Measurements from ENCODE around the gene RAB5A.

The RAB5A gene

GRCh38 chr3:20007960-20008359 is 61.1 kb downstream of the RAB5A start:
- TF ChIP-seq FOXP2 (optimal IDR thresholded peaks at IDR 0.05; ENCODE audit: borderline replicate concordance, extremely low read depth, extremely low read length, insufficient read depth) (no peak), TAF1 (IDR thresholded peaks at IDR 0.05; ENCODE audit: borderline replicate concordance, insufficient read depth, low read length) (no peak), REST (IDR thresholded peaks at IDR 0.05; ENCODE audit: insufficient read depth in 1 of 2, low read depth in 2 of 2, low read length in 2 of 2) (no peak), SIN3A (IDR thresholded peaks at IDR 0.05; ENCODE audit: borderline replicate concordance, insufficient read depth, low read length) (no peak), POLR2AphosphoS5 (IDR thresholded peaks at IDR 0.05; ENCODE audit: low read depth, low read length) (no peak)

- TF ChIP-seq TAF1 (IDR thresholded peaks at IDR 0.05; ENCODE audit: borderline replicate concordance, insufficient read depth, low read length) (no peak), SIN3A (IDR thresholded peaks at IDR 0.05; ENCODE audit: borderline replicate concordance, insufficient read depth, low read length) (no peak), REST (IDR thresholded peaks at IDR 0.05; ENCODE audit: insufficient read depth in 1 of 2, low read depth in 2 of 2, low read length in 2 of 2) (no peak), FOXP2 (optimal IDR thresholded peaks at IDR 0.05; ENCODE audit: borderline replicate concordance, extremely low read depth, extremely low read length, insufficient read depth) (no peak)
These were observed 61.7 kb downstream of the RAB5A start for GRCh38 chr3:20008646-20009045.

- no peak for TF ChIP-seq FOXP2 (optimal IDR thresholded peaks at IDR 0.05; ENCODE audit: borderline replicate concordance, extremely low read depth, extremely low read length, insufficient read depth)
- TF ChIP-seq SIN3A (IDR thresholded peaks at IDR 0.05; ENCODE audit: borderline replicate concordance, insufficient read depth, low read length): no peak
- TF ChIP-seq REST (IDR thresholded peaks at IDR 0.05; ENCODE audit: insufficient read depth in 1 of 2, low read depth in 2 of 2, low read length in 2 of 2): no peak
- no peak for TF ChIP-seq POLR2AphosphoS5 (IDR thresholded peaks at IDR 0.05; ENCODE audit: low read depth, low read length)
- no peak for TF ChIP-seq TAF1 (IDR thresholded peaks at IDR 0.05; ENCODE audit: borderline replicate concordance, insufficient read depth, low read length)
These were observed 65.3 kb downstream of the RAB5A start, which contains the start of gene PP2D1 for GRCh38 chr3:20012164-20012563. PP2D1 (minus strand) TSS chr3:20012264; CDS start chr3:20012072, 192 bp downstream.

GRCh38 chr3:20013396-20013795 is 66.5 kb downstream of the RAB5A start:
- no peak for TF ChIP-seq SIN3A (IDR thresholded peaks at IDR 0.05; ENCODE audit: borderline replicate concordance, insufficient read depth, low read length)
- TF ChIP-seq TAF1 (IDR thresholded peaks at IDR 0.05; ENCODE audit: borderline replicate concordance, insufficient read depth, low read length): no peak
- no peak for TF ChIP-seq POLR2AphosphoS5 (IDR thresholded peaks at IDR 0.05; ENCODE audit: low read depth, low read length)
- TF ChIP-seq REST (IDR thresholded peaks at IDR 0.05; ENCODE audit: insufficient read depth in 1 of 2, low read depth in 2 of 2, low read length in 2 of 2): no peak
- TF ChIP-seq FOXP2 (optimal IDR thresholded peaks at IDR 0.05; ENCODE audit: borderline replicate concordance, extremely low read depth, extremely low read length, insufficient read depth): no peak

GRCh38 chr3:20015525-20015924 is 68.6 kb downstream of the RAB5A start:
- TF ChIP-seq POLR2AphosphoS5 (IDR thresholded peaks at IDR 0.05; ENCODE audit: low read depth, low read length): no peak
- no peak for TF ChIP-seq SIN3A (IDR thresholded peaks at IDR 0.05; ENCODE audit: borderline replicate concordance, insufficient read depth, low read length)
- TF ChIP-seq FOXP2 (optimal IDR thresholded peaks at IDR 0.05; ENCODE audit: borderline replicate concordance, extremely low read depth, extremely low read length, insufficient read depth): no peak
- no peak for TF ChIP-seq TAF1 (IDR thresholded peaks at IDR 0.05; ENCODE audit: borderline replicate concordance, insufficient read depth, low read length)
- TF ChIP-seq REST (IDR thresholded peaks at IDR 0.05; ENCODE audit: insufficient read depth in 1 of 2, low read depth in 2 of 2, low read length in 2 of 2): no peak

Data from PFSK-1 (cell line).